ENCODE measurements around the gene SLF2.
"Not testable (repeated sequence)": the region's sequence is repeated elsewhere in the genome, so short reads cannot be mapped to it uniquely, and the experiment has no call there.

Gene SLF2

DNA sequence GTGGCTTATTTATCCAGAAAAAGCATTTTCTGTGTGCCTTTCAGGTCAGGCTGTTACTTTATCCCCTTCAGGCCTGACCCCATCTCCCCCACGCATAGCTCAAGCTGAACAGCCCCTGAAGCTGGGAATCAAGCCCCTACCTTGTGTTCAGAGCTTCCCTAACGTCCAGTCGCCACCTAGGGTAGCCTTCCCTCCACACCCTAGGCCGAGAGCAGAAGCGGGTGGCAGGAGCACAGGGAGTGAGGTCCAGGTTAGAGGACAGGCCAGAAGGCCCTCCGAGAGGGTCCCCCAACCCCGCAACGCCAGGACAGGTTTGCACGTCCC is 56.1 kb downstream of the SLF2 start:
- TF ChIP-seq, protein P1, sequence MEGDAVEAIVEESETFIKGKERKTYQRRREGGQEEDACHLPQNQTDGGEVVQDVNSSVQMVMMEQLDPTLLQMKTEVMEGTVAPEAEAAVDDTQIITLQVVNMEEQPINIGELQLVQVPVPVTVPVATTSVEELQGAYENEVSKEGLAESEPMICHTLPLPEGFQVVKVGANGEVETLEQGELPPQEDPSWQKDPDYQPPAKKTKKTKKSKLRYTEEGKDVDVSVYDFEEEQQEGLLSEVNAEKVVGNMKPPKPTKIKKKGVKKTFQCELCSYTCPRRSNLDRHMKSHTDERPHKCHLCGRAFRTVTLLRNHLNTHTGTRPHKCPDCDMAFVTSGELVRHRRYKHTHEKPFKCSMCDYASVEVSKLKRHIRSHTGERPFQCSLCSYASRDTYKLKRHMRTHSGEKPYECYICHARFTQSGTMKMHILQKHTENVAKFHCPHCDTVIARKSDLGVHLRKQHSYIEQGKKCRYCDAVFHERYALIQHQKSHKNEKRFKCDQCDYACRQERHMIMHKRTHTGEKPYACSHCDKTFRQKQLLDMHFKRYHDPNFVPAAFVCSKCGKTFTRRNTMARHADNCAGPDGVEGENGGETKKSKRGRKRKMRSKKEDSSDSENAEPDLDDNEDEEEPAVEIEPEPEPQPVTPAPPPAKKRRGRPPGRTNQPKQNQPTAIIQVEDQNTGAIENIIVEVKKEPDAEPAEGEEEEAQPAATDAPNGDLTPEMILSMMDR (IDR thresholded peaks at IDR 0.05; ENCODE audit: low read depth, low read length): no peak
- H3K4me3 ChIP-seq (ENCODE audit: low read depth, low read length): peak overlapping the region; percentile 60

DNA sequence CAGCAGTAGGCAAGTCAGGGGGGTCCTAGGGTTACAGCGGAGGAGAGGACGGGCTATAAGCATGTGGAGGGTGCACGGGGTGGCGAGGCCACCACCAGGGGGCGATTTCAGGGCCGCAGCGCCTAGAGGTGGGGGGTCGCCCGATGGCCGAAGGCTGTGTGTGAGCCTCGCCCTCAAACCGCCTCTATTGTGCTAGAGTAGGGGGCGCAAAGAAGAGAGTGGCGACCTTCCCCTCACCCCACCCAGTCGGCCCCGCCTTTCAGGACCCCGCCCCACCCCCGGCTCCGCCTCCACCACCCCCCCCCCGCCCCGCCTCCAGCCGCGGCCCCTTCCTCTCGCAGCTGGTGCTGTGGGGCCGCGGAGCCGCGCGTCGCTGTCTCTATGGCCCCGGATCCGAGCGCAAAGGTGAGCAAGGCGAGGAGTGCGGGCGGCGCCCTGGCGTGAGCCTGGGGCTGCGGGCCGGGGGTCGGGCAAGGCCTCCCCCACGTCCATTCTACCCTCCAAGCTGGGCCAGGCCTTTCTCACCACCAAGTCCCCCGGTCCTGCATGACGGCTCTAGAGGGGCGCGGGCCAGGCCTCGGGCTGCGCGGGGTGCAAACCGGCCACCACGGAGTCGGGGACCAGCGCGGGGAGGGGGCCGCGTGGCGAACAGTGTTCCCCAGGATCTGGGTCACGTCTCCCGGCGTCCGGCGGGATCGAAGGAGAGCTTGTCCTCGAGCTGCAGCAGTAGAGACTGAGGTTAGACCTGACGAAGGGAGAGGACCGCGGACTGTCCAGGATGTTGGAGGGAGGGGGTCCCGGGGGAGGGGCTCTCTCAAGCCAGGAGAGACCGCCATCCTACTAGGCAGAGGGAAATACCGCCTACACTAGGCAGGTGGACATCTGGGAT is 56.7 kb downstream of the SLF2 start, which contains the start of gene SEMA4G:
Gene SEMA4G (plus strand): TSS at position 318 of the 889 bp plus-strand sequence. CDS start 3,409 bp downstream, outside the sequence.
- peak within 1 kb of the TSS; percentile 60 for H3K4me3 ChIP-seq (ENCODE audit: low read depth, low read length)
- TF ChIP-seq, protein P1 (IDR thresholded peaks at IDR 0.05; ENCODE audit: low read depth, low read length): peak; percentile 55

DNA sequence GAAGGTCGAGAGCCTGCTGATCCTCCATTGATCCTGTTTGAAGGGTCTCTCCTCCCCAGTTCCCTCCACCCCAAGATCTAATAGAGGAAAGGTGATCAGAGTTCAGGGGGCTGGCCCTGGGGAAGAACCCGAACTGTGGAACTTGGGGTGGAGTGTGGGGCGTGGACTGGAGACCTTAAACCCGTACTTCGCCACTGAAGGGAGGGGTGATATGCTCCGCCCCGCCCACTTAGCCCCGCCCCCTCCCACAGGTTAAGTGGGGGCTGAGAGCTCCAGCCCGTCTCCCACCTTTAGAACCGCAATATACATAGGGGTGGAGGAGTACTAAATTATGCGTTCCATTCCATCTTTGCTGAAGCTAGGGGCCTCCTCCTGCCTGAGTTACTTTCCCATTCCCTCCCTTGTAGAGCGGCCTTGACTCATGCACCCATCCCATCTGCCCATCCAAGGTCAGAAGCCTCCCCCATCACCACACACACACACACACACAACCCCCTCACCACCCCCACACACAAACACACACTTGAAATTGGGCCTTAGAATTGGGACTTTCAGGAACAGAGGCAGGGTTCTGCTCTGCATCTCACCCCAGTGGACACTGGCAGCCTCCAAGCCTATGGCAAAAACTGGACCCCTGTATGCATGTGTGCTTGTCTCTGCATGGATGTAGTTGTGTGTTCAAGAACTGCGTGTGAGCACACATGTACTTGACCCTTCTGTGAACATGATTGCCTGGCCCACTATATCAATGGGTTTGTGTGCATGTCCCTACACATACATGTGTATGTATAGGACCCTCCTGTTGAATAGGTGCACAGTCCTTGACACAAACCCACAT is 57.5 kb downstream of the SLF2 start:
- peak overlapping the region; percentile 60 for H3K4me3 ChIP-seq (ENCODE audit: low read depth, low read length)
- TF ChIP-seq, protein P1 (IDR thresholded peaks at IDR 0.05; ENCODE audit: low read depth, low read length): no peak

DNA sequence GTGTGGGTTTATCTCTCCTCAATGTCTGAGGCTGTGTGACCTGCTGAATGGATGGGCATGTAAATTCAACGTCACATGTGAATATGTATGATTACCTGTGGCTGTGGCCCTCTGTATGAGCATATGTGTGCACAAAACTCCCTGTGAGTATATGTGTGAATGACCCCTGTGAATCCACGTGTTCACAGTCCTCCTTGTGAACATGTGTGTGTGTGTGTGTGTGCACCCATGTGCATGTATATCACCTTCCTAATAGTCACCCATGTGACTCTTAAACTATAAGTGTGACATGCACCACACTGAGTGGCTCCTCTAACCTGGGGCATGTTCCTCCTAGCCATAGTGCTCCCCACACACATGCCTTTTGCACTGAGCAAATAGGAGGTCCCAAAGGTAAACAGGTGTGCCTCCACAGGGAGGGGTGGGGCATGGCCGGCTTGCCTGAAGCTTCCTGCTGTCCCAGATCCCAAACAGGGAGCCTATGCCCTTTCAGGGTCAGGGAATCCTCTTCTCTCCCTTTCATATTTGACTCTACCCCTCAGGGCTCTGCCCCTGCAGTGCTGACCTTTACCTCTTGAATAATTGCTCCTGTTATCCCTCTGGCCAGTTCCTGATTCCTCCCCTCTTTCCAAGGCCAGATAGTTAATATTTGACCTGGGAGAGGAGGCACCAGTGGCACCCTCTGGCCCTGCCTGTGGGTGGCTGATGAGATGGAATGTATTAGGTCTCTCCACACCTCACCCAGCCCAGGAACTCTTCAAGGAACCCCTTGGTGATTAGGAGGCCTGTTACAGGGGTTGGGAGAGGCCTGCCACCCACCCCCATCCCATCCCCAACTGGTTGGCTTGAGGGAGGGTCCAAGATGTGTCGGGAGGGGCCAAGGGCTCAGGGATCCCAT is 58.4 kb downstream of the SLF2 start:
- no peak overlapping the region for H3K4me3 ChIP-seq (ENCODE audit: low read depth, low read length)
- TF ChIP-seq, protein P1 (IDR thresholded peaks at IDR 0.05; ENCODE audit: low read depth, low read length): no peak

DNA sequence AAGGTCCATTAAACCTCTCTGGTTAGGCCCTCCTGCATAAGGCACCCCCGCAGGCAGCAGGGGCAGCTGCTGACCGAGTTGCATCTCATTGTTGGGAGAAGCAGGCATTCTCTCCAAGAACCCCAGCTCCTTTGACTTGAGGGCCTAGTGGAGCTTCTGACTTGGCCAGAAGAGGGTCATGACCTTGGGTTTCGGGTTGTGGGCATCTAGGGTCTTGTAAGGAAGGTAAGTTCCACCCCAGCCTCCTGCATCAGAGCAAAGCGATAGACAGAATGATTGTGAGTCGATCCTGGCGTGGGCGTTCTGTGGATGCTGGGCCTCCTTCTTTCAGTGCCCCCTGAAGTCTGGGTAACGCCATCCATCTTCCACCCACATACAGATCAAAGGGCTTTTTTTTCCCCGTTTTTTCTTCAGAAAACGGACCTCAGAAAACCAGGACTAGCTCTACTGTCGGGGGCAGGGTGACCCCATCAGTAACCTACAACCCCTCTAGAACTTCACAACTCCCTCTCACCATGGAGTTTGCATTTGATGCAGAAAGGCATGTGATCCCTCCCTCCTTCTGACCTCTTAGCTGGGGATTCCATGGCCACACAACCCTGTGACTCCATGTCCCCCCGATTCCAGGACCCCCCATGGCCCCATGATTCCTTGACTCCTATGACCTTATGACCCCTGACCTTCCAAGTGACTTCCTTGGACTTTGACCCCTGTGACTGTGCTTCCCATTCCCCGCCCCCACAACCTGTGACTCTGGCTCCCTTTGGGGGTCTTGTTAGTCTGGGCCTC is 59.5 kb downstream of the SLF2 start:
- TF ChIP-seq, protein P1 (IDR thresholded peaks at IDR 0.05; ENCODE audit: low read depth, low read length): no peak
- no peak overlapping the region for H3K4me3 ChIP-seq (ENCODE audit: low read depth, low read length)

DNA sequence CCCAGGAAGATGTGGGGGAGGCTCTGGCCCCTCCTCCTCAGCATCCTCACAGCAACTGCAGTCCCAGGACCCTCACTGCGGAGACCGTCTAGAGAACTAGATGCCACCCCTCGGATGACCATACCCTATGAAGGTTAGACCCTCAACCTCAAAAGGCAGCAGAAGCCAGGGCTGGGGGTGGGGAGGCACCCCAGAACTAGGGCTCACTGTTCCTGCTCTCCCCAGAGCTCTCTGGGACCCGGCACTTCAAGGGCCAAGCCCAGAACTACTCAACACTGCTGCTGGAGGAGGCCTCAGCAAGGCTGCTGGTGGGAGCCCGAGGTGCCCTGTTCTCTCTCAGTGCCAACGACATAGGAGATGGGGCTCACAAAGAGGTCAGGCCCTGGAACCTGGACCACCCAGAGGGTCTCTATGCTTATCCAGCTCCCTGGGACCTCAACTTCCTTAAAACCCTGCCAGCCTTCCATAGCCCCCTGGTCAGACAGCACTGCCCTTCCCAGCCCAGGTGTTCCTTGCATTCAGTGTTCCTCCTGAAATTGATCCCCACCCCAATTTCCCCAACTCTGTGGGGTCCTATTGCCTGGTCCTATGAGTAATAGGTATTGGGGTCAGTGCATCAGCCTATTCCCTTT is 60.3 kb downstream of the SLF2 start:
- H3K4me3 ChIP-seq (ENCODE audit: low read depth, low read length): no peak overlapping the region
- TF ChIP-seq, protein P1 (IDR thresholded peaks at IDR 0.05; ENCODE audit: low read depth, low read length): no peak

DNA sequence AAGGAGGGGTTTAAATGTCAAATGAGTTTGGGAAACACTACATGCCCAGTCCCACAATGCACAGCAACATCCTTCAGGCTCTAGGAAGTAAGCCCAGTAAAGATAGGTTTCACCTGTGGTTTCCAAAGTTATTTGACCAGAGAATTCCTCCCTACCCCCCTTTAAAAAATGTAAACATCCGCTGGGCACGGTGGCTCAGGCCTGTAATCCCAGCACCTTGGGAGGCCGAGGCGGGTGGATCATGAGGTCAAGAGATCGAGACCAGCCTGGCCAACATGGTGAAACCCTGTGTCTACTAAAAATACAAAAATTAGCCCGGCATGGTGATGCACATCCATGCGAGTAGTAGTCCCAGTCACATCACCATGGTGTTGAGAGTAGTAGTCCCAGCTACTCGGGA is 62.6 kb downstream of the SLF2 start:
- not testable (repeated sequence) for H3K4me3 ChIP-seq (ENCODE audit: low read depth, low read length)
